Hepatocyte (in vitro differentiated cells): ENCODE data around the gene SLC23A3.

Source experiments
- EZH2phosphoT487 ChIP-seq: fragments of 200-600 bp; sonication (generic); IDR thresholded peaks from one replicate; pipeline ENCODE4 v1.6.1; 2018; ENCODE audit warnings: antibody characterized with exemption, mild to moderate bottlenecking, low read depth, moderate library complexity; ENCODE audit not compliant: unreplicated experiment, severe bottlenecking
- TF ChIP-seq, protein P1 (sequence below): fragments of 200-600 bp; sonication (generic); IDR thresholded peaks from 2 replicates; pipeline ENCODE4 v1.5.1; 2016; ENCODE audit warnings: antibody characterized with exemption, mild to moderate bottlenecking; ENCODE audit not compliant: poor library complexity

DNA sequence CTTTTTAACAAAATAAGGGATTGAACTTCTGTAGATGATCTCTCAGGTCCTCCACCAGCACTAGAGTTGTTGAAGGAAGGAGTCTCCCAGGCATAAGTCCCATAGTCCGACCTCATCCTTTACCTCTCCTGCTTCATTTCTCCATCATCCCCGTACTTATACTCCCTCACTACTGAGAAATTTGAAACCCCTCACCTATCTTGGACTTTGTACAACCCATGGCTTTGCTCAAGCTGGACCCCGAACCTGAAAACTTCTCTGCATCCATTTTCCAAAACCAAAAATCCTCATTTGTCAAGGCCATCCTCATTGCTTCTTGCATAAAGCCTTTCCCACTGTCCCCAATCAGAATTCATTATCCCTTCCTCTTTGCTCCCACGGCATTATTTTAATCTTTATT is 8.7 kb downstream of the SLC23A3 start:
- TF ChIP-seq, protein P1, sequence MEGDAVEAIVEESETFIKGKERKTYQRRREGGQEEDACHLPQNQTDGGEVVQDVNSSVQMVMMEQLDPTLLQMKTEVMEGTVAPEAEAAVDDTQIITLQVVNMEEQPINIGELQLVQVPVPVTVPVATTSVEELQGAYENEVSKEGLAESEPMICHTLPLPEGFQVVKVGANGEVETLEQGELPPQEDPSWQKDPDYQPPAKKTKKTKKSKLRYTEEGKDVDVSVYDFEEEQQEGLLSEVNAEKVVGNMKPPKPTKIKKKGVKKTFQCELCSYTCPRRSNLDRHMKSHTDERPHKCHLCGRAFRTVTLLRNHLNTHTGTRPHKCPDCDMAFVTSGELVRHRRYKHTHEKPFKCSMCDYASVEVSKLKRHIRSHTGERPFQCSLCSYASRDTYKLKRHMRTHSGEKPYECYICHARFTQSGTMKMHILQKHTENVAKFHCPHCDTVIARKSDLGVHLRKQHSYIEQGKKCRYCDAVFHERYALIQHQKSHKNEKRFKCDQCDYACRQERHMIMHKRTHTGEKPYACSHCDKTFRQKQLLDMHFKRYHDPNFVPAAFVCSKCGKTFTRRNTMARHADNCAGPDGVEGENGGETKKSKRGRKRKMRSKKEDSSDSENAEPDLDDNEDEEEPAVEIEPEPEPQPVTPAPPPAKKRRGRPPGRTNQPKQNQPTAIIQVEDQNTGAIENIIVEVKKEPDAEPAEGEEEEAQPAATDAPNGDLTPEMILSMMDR = no peak
- TF ChIP-seq EZH2phosphoT487 = no peak
